GM19328 (cell line): ENCODE results near the gene NRARP.

ENCODE experiments used
- ATAC-seq: cut with Tn5 transposase; IDR thresholded peaks from one replicate; pipeline ENCODE4 v1.9.1; 2021; ENCODE audit warnings: mild to moderate bottlenecking, moderate library complexity; ENCODE audit not compliant: unreplicated experiment

Gene NRARP

DNA sequence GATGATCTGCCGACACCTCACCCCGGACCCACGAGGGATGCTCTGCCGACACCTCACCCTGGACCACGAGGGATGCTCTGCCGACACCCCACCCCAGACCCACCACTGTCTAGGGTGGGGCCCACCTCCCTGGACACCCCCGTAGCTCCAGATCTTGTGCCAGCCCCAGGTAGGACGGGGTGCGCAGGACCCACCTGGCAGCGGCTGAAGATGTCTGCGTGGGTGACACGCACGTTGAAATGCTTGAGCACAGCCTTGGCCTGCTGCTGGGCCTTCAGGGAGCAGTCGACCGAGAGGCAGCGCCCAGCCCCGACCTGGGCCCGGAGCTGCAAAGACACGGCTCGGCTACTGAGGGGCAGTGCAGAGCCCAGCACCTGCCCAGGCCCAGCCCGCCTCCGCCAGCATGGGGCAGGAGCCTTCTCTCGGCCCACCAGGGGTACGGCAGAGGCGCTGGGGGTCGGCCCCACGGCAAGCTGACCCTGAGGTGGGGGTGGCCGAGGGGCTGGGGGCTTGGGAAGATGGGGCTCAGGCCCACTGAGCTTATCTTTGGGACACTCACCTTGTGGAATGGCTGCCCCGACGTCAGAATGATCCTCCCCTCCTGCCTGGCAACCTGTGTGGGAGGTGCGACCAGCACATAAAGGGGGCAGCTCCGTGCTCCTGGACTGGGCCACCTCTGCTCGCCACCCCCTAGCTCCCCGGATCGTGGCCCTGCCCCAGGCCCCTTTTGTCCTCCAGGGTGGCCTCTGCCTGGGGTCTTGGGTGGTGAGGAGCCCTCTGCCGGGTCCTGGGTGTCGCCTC is 21.7 kb upstream of the NRARP start:
- no peak for ATAC-seq

GRCh38 chr9:137321726-137322361 is 19.8 kb upstream of the NRARP start:
- no peak for ATAC-seq

- ATAC-seq: no peak
These were observed 18.7 kb upstream of the NRARP start for GRCh38 chr9:137320555-137321384.

GRCh38 chr9:137319739-137320551 is 17.9 kb upstream of the NRARP start:
- ATAC-seq: no peak

DNA sequence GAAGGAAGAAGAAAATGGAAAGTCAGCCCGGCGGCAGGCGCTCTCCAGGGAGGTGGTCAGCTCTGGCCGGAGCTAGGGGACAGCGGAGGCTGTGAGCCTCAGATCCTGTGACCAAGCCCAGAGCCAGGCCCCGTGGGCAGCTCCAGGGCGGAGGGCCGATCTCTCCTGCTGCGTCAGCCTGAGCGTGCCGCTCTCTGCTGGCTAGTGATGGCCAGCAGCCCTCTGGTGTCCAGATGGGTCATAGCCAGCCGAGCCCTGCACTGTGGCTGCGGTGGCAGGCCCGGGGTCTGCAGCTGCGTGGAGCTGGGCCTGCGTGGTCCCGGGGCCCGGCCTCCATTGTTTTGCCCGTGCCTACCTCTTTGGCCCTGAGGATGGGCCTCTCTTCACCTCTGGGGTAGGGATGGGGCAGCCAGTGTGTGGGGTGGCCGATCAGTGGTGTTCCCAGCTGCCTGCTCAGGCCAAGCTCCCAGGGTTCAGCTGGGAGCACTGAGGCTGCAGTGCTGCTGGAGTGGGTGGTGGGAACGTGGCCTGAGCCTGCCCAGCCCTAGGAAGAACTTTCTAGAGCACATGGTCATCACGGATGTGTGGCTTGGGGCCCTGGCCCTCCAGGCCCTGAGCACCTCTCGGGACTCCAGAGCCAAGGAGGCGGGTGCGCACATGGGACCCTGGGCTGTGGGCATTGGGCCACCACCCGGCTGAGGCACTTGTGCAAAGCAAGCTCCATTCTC is 17.1 kb upstream of the NRARP start:
- ATAC-seq: no peak

GRCh38 chr9:137318602-137319001 is 16.5 kb upstream of the NRARP start:
- ATAC-seq: no peak

DNA sequence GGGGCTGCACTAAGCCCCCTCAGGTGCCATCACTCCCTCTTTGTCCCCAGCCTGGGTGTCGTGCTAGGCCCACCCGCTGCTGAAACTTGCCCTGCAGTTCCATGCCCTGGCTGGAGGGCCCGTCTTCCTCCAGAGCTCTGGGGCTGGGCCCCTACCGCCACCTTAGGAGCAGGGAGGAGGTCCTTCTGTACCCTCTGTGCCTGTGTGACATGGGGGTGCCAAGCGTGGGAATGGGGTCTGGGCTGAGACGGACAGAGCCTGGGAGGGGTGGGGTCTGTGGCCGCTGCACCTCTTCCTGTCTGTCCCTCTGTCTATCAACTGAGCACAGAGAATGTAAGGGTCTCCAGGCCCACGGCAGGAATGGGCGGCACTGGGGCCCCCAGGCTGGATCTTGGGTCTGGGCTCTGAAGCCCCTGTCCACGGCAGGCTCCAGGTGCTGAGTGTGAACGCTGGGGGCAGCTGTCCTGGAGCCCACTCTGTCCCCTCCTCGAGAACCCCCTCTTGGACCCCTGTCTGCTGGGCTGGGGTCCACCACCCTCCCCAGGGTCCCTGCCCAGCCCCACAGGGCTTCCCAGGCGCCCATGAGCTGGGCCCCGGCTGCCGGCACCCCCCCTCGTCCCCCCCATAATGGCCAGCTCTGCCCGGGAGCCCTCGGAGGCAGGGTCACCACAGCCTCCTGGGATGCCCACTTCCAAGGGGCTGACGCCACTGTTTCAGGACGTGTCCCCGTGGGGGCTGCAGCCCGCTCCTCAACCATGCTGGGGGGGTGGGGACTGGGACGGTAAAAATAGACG is 15.8 kb upstream of the NRARP start:
- no peak for ATAC-seq

DNA sequence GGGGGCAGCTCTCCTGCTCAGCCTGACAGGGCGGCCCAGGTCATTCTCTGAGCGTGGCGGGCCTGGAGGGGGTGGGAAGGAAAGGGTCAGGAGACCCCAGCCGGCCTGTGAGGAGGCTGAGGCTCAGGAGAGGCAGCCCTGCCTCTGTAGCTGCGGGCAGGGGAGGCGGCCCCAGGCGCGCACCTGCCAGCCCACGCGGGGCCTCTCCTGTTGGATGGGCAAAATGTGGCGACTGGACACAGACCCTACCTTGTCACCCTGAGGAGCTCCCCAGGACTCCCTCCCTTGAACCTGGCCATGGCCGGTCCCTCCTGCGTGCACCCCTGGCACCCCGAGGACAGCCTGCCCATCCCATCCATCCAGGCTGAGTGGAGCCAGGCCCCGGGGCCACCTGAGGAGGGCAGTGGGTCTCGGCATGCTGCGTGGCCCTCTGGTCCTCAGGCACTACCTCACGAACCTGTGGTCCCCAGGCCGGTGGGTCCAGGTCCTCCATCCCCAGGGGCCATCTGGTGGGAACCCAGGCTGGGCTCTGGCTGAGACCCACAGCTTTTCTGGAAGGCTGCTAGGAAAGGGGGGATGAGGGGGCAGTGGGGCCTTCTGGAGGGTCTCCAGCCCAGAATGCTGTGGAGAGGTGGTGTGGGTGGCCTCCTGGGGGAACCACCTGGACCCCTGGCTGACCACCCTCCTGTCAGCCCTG is 15.1 kb upstream of the NRARP start:
- no peak for ATAC-seq

DNA sequence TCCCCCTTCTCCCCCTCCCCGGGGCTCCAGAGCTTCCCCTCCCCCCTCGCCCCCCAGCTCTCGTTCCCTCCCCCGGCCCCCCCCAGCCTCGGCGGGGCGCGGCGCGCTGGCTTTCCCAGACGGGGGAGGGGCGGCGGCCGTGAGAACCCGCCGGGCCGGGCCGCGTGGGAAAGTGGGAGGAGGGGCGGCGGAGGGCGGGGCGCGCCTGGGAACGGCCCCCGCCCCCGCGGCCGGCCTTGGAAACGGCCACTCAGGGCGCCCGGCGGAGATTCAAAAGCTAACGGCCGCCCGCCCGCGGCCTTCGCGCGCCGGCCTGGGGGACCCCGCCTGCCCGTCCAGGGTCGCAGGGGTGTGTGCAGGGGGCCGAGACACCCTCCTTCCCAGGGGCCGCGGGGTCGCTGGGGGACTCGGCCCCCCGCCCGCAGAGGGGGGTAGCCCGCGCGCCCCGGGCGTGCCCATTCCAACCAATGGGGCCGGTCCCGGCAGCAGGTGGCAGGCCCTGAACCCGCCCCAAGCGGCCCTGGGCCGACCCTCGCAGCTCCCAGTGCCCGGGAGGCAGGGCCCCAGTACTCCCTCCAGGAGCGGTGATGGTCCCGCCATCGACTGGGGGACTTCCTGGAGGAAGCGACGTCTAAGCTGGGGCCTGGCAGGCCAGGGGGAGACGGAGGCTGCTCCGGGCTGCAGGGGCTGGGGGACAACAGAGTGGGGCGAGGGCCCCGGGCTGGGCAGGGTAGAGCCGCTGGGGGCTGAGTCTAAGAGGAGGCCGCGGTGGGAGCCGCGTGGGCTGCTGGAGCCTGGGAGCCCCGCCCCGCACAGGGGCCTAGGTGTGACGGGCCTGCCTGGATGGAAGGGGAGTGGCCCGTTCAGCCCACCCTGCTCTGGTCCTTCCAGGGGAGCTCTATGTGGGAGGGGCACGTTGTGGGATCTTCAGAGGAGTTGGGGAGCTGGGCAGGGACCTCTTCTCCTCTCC is 14.2 kb upstream of the NRARP start:
- ATAC-seq: no peak

DNA sequence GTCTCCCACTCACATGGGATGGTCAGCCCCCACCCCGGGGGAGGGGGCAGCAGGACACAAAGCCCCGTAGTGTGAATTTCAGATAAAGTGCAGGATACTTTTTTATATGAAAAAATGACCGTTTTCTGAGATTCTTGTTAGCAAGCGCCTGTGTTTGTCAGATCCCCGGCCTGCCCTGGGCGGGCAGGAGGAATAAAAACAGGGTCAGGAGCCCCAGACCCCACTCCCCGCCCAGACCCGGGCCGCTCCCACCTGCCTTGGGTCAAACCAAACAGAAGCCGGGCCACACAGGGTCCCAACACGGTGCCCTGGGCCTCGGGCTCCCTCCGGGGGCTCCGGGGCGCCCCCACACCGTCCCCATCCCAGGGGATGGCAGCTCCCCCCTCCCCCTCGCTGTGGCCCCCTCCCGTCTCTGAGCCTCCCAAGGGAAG is 13.5 kb upstream of the NRARP start:
- ATAC-seq: no peak

DNA sequence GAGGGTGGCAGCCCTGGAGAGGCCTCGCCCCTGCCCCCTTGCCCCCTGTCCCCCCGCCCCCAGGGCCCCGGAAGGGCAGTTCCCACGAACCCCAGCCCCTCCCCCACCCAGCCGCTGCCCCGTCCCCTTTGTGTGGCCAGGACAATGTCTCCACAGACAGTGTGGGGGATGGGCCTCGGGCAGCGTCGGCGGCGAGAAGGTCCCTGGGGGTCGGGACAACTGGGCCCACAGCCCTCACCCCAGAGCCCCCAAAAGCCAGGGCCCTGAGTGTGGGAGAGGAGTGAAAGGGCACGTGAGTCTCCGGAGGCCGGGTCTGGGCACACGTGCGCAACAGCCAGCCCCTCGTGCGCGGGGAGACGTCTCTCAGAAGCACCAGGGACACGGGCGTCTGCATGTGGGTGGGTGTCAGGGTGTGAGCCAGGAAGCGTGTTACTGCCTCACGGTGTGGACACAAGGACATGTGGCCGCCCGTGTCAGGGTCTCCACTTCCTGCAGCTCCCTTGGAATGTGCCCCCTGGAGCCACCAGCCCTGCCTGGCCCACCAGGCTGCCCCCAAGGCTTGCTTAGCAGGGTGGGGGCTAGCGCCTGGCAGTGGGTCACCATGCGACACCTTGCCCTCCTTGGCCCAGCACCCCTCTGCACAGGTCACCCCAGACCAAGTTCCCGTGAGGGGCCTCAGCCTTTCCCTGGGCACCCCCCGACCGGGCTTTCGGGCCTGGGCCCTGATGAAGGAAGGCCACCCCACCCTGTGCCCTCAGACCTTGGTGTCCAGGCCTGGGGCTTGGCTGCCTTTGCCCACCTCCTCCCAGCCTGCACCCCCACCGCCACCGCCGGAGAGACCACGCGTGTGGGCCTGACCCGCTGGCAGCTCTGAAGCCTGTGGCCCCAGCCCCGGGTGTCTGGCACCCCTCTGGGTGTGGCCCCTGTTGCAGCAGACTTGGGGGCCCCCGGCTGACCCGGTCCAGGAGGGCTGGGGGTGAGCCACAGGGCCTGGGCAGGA is 12.8 kb upstream of the NRARP start:
- no peak for ATAC-seq

GRCh38 chr9:137313956-137314560 is 12.0 kb upstream of the NRARP start:
- ATAC-seq: no peak

GRCh38 chr9:137313326-137313936 is 11.4 kb upstream of the NRARP start:
- no peak for ATAC-seq

- no peak for ATAC-seq
These were observed 10.8 kb upstream of the NRARP start for GRCh38 chr9:137312852-137313325.
